Small intestine (tissue), 7 donors: ENCODE results near the gene RBMS3. TPM values are rescaled to one million over a fixed set of nuclear protein-coding genes. Genes with fewer than 3 reads are reported as not detected.

Experiments used
- DNase-seq, 2 donors: peaks; one replicate each; pipeline versions ENCODE4 v3.0.0 to v3.0.0-alpha.2; 2013
- FAIRE-seq: peaks from 2 replicates; lab custom pipeline; 2012; peaks lifted over from hg19 to GRCh38; lab: Jason Lieb, UNC
- H3K27ac ChIP-seq, 3 donors: one replicate each; pipeline ENCODE4 v1.5.1; 2013; ENCODE audit warnings: low read length in 2 of 3, mild to moderate bottlenecking in 2 of 3, control low read depth in 1 of 3, inconsistent platforms in 1 of 3, low read depth in 1 of 3, moderate library complexity in 1 of 3
- H3K27me3 ChIP-seq, 3 donors: one replicate each; pipeline ENCODE4 v1.6.1; 2013; ENCODE audit warnings: low read length in 3 of 3, inconsistent platforms in 1 of 3; ENCODE audit not compliant: control insufficient read depth in 3 of 3, insufficient read depth in 3 of 3
- H3K36me3 ChIP-seq, 3 donors: one replicate each; pipeline ENCODE4 v1.6.1; 2013; ENCODE audit warnings: low read length in 3 of 3, inconsistent platforms in 1 of 3, low read depth in 1 of 3, mild to moderate bottlenecking in 1 of 3, moderate library complexity in 1 of 3; ENCODE audit not compliant: control insufficient read depth in 3 of 3, insufficient read depth in 2 of 3
- H3K4me1 ChIP-seq, 3 donors: one replicate each; pipeline ENCODE4 v1.6.1; 2013; ENCODE audit warnings: low read length in 2 of 3, inconsistent platforms in 1 of 3, low read depth in 1 of 3, mild to moderate bottlenecking in 1 of 3, moderate library complexity in 1 of 3; ENCODE audit not compliant: control insufficient read depth in 3 of 3, insufficient read depth in 2 of 3
- H3K4me3 ChIP-seq, 3 donors: one replicate each; pipeline ENCODE4 v1.5.1; 2013; ENCODE audit warnings: low read length in 3 of 3, control low read depth in 1 of 3, inconsistent platforms in 1 of 3, low read depth in 1 of 3, mild to moderate bottlenecking in 1 of 3, moderate library complexity in 1 of 3
- H3K9me3 ChIP-seq, 2 donors: one replicate each; pipeline ENCODE4 v1.6.1; 2013; ENCODE audit warnings: low read depth in 1 of 2, low read length in 1 of 2; ENCODE audit not compliant: control insufficient read depth in 2 of 2, insufficient read depth in 1 of 2
- WGBS, 3 donors: extraction: QIAGEN DNeasy Blood & Tissue Kit; methylation state at CpG; one replicate each; pipeline ENCODE4 v1.1.7; 2013; 5-methylcytosine and 5-hydroxymethylcytosine counted together
- polyA plus RNA-seq, 4 donors: library from polyadenylated mRNA; stranded (reverse) in 3 of 4; unstranded in 1 of 4; fragments of 200-250 nt in 3 of 4; fragments of 120-200 nt in 1 of 4; gene quantifications; one replicate each; pipeline versions ENCODE4 v1.2.1 to v1.2.3, GENCODE V29; 2013
- donor health status: healthy with polysubstance abuse.
- donor health status: control.
- donor health status: control.
- donor health status: Bipolar disorder and iron deficiency.
- donor health status: healthy.

The RBMS3 gene
- polyA plus RNA-seq, 4 donors: 0.81 to 6.4 (median 4.8) TPM; not detected in 1

DNA sequence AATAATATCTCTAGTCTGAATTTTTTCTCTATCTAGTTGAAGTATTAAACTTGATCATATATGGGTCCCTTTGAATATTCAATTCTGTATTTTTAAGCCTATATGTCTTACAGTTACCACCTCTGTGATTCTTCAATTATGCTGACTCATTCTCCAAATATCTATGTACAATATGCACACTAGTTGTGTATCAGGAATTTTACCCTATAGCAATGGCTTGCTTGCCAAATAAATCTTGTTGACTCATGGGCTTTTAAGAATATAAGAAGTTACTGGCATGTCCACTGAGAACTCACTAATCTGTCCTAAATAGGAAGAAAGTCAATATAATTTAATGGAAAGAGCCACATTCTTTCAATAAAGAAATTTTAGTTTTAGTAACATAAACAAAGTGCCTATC, 656.3 kb downstream of the RBMS3 start:
- Histone ChIP-seq H3K27me3 (no peaks in the 10 kb centered on the region), H3K4me3 (no peak overlapping the region), H3K36me3 (no peaks in the 10 kb centered on the region), H3K27ac (no peak overlapping the region), H3K4me1 (no peaks in the 10 kb centered on the region), H3K9me3 (no peaks in the 10 kb centered on the region)
- DNase-seq (no peak), FAIRE-seq (no peak)

- H3K4me3 ChIP-seq: no peak overlapping the region
- WGBS, 3 donors: 11 to 54% (median 14%) methylated on average over 1 of the region's 1 CpG
- FAIRE-seq: no peak
Measured at GRCh38 chr3:29940759-29941323, 660.0 kb downstream of the RBMS3 start.

GRCh38 chr3:29942297-29942696, 661.4 kb downstream of the RBMS3 start:
- no peak for DNase-seq
- H3K9me3 ChIP-seq: no peaks in the 10 kb centered on the region
- H3K4me1 ChIP-seq: no peaks in the 10 kb centered on the region
- FAIRE-seq: no peak
- H3K36me3 ChIP-seq: no peaks in the 10 kb centered on the region
- no peak overlapping the region for H3K27ac ChIP-seq
- no peaks in the 10 kb centered on the region for H3K27me3 ChIP-seq
- 61 to 90% (median 78%) methylated on average over 1 of the region's 1 CpG for WGBS, 3 donors
- no peak overlapping the region for H3K4me3 ChIP-seq

More at GRCh38 chr3:29940759-29941323, 660.0 kb downstream of the RBMS3 start:
- Histone ChIP-seq H3K36me3 (no peaks in the 10 kb centered on the region), H3K4me1 (no peaks in the 10 kb centered on the region), H3K27me3 (no peaks in the 10 kb centered on the region), H3K27ac (no peak overlapping the region), H3K9me3 (no peaks in the 10 kb centered on the region)
- no peak for DNase-seq

DNA sequence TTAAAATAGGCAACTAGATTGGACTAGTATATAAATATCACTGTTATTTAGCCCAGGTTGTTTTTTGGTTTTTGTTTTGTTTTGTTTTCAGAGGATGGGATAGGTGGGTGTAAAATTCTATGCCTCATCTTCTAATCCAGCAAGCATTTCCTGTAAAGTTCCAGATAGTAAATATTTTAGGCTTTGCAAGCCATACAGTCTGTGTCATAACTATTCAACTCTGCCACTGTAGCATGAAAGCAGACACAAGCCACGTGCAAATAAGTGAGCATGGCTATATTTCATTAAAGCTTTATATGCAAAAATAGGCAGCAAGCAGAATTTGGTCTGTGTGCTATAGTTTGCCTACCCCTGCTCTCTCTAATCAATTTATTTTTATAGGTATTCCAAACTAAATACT, 668.3 kb downstream of the RBMS3 start:
- H3K9me3 ChIP-seq: no peaks in the 10 kb centered on the region
- FAIRE-seq (no peak), DNase-seq (no peak)
- 47 to 55% (median 48%) methylated on average over 1 of the region's 1 CpG for WGBS, 3 donors
- no peak overlapping the region for H3K27ac ChIP-seq
- no peak overlapping the region for H3K4me3 ChIP-seq
- no peaks in the 10 kb centered on the region for H3K27me3 ChIP-seq
- H3K4me1 ChIP-seq: no peaks in the 10 kb centered on the region
- no peaks in the 10 kb centered on the region for H3K36me3 ChIP-seq

DNA sequence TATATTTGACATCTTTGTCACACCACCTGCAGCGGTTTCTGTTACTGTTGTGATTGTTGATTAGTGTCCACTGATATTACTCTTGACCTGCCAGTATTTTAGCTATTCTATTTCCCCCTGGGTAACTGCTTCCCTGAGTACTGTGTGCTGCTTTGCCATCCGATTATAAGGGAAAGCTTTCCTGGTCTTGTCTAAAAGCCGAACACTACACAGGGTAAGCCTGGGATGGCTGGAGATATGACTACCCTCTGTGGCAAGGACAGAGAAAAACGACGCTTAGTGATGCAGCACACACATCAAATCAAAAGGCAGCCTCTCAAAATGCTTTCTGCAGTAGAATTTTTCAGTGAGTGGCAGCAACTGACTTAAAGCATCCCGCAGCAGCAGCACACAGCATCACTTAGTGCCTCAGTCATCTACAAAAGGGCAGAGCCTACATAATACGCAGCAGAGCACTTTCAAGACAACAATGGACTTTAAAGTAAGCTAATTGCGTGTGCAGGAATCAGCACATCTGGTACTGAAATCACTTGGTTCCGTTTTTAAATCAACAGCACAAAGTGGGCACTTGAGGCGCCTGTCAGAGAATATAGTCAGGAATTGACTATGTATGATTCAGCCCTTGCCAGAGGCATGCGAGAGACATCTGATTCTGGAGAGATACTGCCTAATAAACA, 669.2 kb downstream of the RBMS3 start:
- DNase-seq (no peak), FAIRE-seq (no peak)
- 81 to 86% (median 84%) methylated on average over 11 of the region's 11 CpGs for WGBS, 3 donors
- H3K4me1 ChIP-seq: no peaks in the 10 kb centered on the region
- H3K9me3 ChIP-seq: no peaks in the 10 kb centered on the region
- no peak overlapping the region for H3K27ac ChIP-seq
- no peaks in the 10 kb centered on the region for H3K27me3 ChIP-seq
- no peaks in the 10 kb centered on the region for H3K36me3 ChIP-seq
- no peak overlapping the region for H3K4me3 ChIP-seq

DNA sequence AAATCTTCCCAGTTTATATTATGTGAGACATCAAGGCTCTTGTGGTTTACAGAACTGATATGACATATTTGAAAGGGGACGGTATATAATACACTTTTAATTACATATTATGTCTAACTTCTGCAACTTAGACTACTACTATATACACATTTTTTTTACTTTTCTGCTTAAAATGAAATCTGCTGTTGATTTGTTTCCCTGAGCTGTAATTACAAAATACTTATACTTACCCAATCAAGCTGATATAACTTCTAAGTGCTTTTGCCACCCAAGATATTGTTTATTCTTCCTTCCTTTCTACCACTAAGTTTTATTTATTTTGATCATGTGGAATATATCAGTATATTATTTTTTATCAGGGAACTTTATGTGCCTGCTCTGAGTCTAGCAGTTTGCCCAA, 671.6 kb downstream of the RBMS3 start:
- WGBS, 3 donors: 85 to 93% (median 93%) methylated on average over 1 of the region's 1 CpG
- DNase-seq: no peak
- FAIRE-seq: no peak
- Histone ChIP-seq H3K27me3 (no peaks in the 10 kb centered on the region), H3K4me3 (no peak overlapping the region), H3K36me3 (no peaks in the 10 kb centered on the region), H3K9me3 (no peaks in the 10 kb centered on the region), H3K27ac (no peak overlapping the region), H3K4me1 (no peaks in the 10 kb centered on the region)

DNA sequence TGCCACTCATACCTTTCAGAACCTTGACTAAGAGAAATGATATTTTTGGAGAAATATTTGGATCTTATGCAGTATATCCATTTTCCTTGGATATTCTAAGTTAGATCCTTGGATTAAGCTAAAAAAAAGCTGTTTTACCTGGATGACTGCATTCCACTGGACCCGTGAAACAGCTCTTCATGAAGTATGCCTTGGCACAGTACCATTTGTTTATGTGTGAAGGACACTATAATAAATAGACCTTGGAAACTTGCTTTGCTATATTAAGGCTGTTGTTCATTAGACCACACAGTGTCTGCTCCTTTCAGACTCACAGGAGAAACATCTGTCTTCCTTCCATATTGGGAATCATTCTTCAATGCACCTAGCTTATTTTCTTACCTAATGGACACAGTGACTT, 674.5 kb downstream of the RBMS3 start:
- H3K4me1 ChIP-seq: no peaks in the 10 kb centered on the region
- H3K36me3 ChIP-seq: no peaks in the 10 kb centered on the region
- H3K27me3 ChIP-seq: no peaks in the 10 kb centered on the region
- FAIRE-seq (no peak), DNase-seq (no peak)
- no peak overlapping the region for H3K4me3 ChIP-seq
- H3K9me3 ChIP-seq: no peaks in the 10 kb centered on the region
- WGBS, 3 donors: 7 to 33% (median 29%) methylated on average over 1 of the region's 1 CpG
- no peak overlapping the region for H3K27ac ChIP-seq

GRCh38 chr3:29958816-29959215, 677.9 kb downstream of the RBMS3 start:
- no peaks in the 10 kb centered on the region for H3K36me3 ChIP-seq
- WGBS, 3 donors: 66 to 95% (median 84%) methylated on average over 1 of the region's 1 CpG
- H3K9me3 ChIP-seq: peaks cover 0 to 4% of the 10 kb centered on the region in 2 donors
- H3K4me1 ChIP-seq: no peaks in the 10 kb centered on the region
- no peak overlapping the region for H3K4me3 ChIP-seq
- no peak overlapping the region for H3K27ac ChIP-seq
- DNase-seq (no peak), FAIRE-seq (no peak)
- no peaks in the 10 kb centered on the region for H3K27me3 ChIP-seq

DNA sequence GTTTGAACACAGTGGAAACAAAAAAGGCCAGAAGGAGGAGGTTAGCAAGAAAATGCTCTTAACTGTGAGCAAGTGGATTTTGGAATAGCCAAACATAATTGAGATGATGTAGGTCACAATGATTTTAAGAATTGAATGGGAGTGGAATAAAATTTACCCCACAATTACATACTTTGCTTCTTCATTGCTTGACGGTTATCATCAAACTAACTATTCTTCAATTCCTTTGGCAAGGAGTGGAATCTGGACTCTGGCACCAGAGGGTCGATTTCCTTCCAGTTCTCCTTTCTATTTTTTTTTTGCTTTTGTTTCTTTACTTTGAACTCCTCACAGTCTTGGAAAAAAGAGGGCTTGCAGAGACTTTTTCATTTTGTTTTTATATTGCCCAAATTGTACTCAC, 691.0 kb downstream of the RBMS3 start:
- no peaks in the 10 kb centered on the region for H3K36me3 ChIP-seq
- H3K27ac ChIP-seq: no peak overlapping the region
- H3K27me3 ChIP-seq: no peaks in the 10 kb centered on the region
- H3K9me3 ChIP-seq: no peaks in the 10 kb centered on the region
- no peak for FAIRE-seq
- no peak for DNase-seq
- no peak overlapping the region for H3K4me3 ChIP-seq
- no peaks in the 10 kb centered on the region for H3K4me1 ChIP-seq
- WGBS, 3 donors: 14 to 33% (median 20%) methylated on average over 2 of the region's 2 CpGs
